Nephron (organoid): ENCODE measurements around the gene LINS1.
A peak's percentile ranks its signal among the peaks of the same experiment; 100 is the strongest.

Experiments
- H3K27ac Mint-ChIP-seq, 3 experiments: 2 replicates each; pipeline ENCODE4 v1.8.0; 2020; ENCODE audit warnings: mixed read lengths in 3 of 3, mild to moderate bottlenecking in 2 of 3, moderate library complexity in 1 of 3
- H3K27me3 Mint-ChIP-seq: 2 replicates; pipeline ENCODE4 v1.8.0; 2021; ENCODE audit warnings: low read depth, mild to moderate bottlenecking, moderate library complexity, mixed read lengths
- H3K36me3 Mint-ChIP-seq: 2 replicates; pipeline ENCODE4 v1.8.0; 2020; ENCODE audit warnings: low read depth, mixed read lengths
- H3K4me1 Mint-ChIP-seq: 2 replicates; pipeline ENCODE4 v1.8.0; 2020; ENCODE audit warnings: mixed read lengths
- H3K4me3 Mint-ChIP-seq, 3 experiments: 2 replicates each; pipeline ENCODE4 v1.8.0; 2020; ENCODE audit warnings: mild to moderate bottlenecking in 3 of 3, mixed read lengths in 3 of 3, moderate library complexity in 2 of 3
- H3K9me3 Mint-ChIP-seq: 2 replicates; pipeline ENCODE4 v1.8.0; 2020; ENCODE audit warnings: mixed read lengths
- CTCF ChIP-seq, 3 experiments: fragments of 200-600 bp; sonication (generic); IDR thresholded peaks; one replicate each; pipeline ENCODE4 v1.5.0; 2021; ENCODE audit warnings: antibody characterized with exemption in 3 of 3; ENCODE audit not compliant: unreplicated experiment in 3 of 3

The LINS1 gene

DNA sequence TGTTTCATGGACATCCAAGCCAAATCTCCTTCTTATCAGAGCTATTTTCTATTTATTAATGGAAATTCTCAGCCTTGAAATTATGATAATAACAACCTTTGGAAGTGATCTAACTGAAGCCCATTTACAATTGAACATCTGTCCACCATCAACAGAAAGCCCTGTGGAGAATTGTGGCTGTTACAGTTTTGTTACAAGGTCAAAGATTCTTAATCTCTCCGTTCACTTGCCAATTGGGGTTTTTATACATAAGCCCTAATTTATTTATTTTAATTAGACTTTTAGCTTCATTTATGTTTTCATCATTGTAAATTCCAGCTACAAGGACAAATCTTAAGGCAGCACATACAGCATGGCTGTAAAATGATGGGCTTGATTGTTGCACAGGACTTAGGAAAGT is 76.5 kb downstream of the LINS1 start:
- no peak overlapping the region for H3K4me3 Mint-ChIP-seq
- peak overlapping the region in 1 of 3 experiments; percentile 71 for H3K27ac Mint-ChIP-seq
- peaks cover 20% of the 10 kb centered on the region for H3K4me1 Mint-ChIP-seq
- H3K27me3 Mint-ChIP-seq = peaks cover 18% of the 10 kb centered on the region
- no peak for TF ChIP-seq CTCF (IDR thresholded peaks at IDR 0.05; ENCODE audit: unreplicated experiment in 3 of 3)
- H3K36me3 Mint-ChIP-seq = no peaks in the 10 kb centered on the region
- H3K9me3 Mint-ChIP-seq = peaks cover 3% of the 10 kb centered on the region

DNA sequence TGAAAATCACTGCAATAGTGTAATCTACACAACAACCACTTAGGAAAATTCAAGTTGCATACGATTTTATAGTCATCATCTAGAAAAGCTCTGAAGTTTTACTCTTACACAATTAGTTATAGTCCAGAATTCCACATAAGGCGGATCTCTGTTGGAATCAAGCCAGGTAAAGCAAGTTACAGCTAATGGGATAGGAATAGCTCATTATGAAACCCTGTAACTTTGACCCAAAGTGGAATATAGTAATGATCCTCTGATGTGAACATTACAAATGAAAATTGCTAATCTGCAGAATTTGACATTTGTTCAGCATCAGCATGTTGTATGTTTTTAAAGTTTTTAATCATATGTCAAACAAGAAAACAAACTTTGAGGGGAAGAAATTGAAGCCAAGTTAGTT is 77.7 kb downstream of the LINS1 start:
- no peak for TF ChIP-seq CTCF (IDR thresholded peaks at IDR 0.05; ENCODE audit: unreplicated experiment in 3 of 3)
- Mint-ChIP-seq H3K4me1 (peaks cover 24% of the 10 kb centered on the region), H3K36me3 (no peaks in the 10 kb centered on the region), H3K4me3 (no peak overlapping the region), H3K9me3 (peaks cover 3% of the 10 kb centered on the region), H3K27ac (no peak overlapping the region), H3K27me3 (peaks cover 15% of the 10 kb centered on the region)

DNA sequence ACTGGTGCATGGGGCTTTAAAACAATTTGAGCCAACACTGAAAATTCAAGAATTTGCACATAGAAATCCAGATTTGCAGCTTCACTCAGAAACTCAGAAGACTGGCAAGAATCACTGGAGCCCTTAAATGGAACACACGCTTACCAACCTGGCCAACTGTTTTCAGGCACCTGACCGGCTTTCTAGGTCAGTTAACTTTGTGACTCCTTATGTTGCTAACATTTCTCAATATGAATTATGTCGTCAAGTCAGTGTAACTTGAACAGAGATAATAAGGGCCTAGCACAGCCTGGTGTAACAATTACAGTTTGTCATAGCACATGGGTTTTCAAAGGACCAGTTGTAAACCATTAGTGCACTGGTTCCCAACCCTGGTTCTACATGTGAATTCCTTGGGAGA is 80.1 kb downstream of the LINS1 start:
- TF ChIP-seq CTCF (IDR thresholded peaks at IDR 0.05; ENCODE audit: unreplicated experiment in 3 of 3) = no peak
- no peak overlapping the region for H3K4me3 Mint-ChIP-seq
- peaks cover 3% of the 10 kb centered on the region for H3K9me3 Mint-ChIP-seq
- H3K27ac Mint-ChIP-seq = no peak overlapping the region
- peaks cover 6% of the 10 kb centered on the region for H3K27me3 Mint-ChIP-seq
- H3K4me1 Mint-ChIP-seq = peaks cover 40% of the 10 kb centered on the region
- H3K36me3 Mint-ChIP-seq = no peaks in the 10 kb centered on the region

GRCh38 chr15:100520132-100520921 is 81.7 kb downstream of the LINS1 start:
- H3K36me3 Mint-ChIP-seq = no peaks in the 10 kb centered on the region
- H3K4me1 Mint-ChIP-seq = peaks cover 37% of the 10 kb centered on the region
- no peak for TF ChIP-seq CTCF (IDR thresholded peaks at IDR 0.05; ENCODE audit: unreplicated experiment in 3 of 3)
- peaks cover 8% of the 10 kb centered on the region for H3K27me3 Mint-ChIP-seq
- no peak overlapping the region for H3K4me3 Mint-ChIP-seq
- H3K27ac Mint-ChIP-seq = no peak overlapping the region
- H3K9me3 Mint-ChIP-seq = peaks cover 3% of the 10 kb centered on the region

GRCh38 chr15:100517846-100518245 is 84.1 kb downstream of the LINS1 start:
- Mint-ChIP-seq H3K9me3 (no peaks in the 10 kb centered on the region), H3K27me3 (peaks cover 15% of the 10 kb centered on the region), H3K27ac (peak overlapping the region; percentile 12 to 62 (median 32)), H3K4me3 (peak overlapping the region in 1 of 3 experiments; percentile 7), H3K4me1 (peaks cover 27% of the 10 kb centered on the region), H3K36me3 (no peaks in the 10 kb centered on the region)
- no peak for TF ChIP-seq CTCF (IDR thresholded peaks at IDR 0.05; ENCODE audit: unreplicated experiment in 3 of 3)
